ENCODE results near the gene AIFM2.

Gene AIFM2

GRCh38 chr10:70064486-70064885, 68.1 kb downstream of the AIFM2 start:
- no peak overlapping the region for H3K27ac ChIP-seq
- DNase-seq (ENCODE audit: low read depth, low spot score), result no peak

DNA sequence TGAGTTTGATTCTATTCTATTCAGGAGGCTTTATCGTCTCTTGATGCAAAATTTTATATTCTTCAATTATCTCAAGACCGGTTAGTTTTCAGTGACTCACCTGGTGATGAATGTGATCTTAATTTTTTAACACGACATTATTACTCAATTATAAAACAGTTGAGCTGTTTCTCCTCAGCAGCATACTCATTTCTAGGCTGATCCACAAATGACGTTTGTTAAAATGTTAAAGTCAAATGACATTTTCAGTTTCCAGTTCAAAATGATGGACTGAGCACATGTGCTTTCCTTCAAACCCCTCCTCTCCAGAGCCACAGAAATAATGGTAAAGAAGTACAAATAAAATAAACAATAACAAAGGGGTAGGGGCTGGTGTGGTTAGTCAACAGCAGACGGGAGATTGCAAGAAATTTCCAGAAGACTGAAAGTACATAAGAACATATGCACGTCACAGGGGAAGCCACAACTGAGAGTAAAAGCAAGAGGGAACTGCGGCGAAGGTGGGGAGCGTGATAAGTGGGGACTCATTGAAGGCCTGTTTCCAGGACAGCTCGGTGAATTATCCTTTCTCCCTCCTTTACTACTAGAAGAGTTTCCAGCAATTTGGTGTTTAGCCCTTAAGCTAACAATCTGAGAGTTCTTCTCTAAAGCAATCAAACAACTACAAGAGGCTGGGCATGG, 69.1 kb downstream of the AIFM2 start:
- H3K27ac ChIP-seq, result no peak overlapping the region
- no peak for DNase-seq (ENCODE audit: low read depth, low spot score)
